GM12878 (cell line): ENCODE results near the gene PRDM16. TPM values are rescaled to one million over a fixed set of nuclear protein-coding genes. Genes with fewer than 3 reads are reported as not detected.

Experiments
- ATAC-seq: fragments of 200-7000 bp; cut with Tn5 transposase; 3 replicates; pipeline ENCODE4 v1.9.1; 2020; ENCODE audit warnings: mild to moderate bottlenecking, moderate library complexity
- BruUV-seq: library from RNA; stranded (reverse); fragments of 400-500 nt; replicated peaks from 2 replicates; lab custom pipeline; 2021; lab: Mats Ljungman, UMichigan
- CTCF ChIA-PET: fragments of 300-600 bp; sonication (Branson Sonifier 250); formaldehyde crosslinking; extraction: SDS; loops from one replicate; lab custom pipeline; 2021; ENCODE audit warnings: inconsistent platforms; lab: Yijun Ruan, JAX
- POLR2A ChIA-PET: fragments of 350-600 bp; formaldehyde crosslinking; extraction: SDS; loops from one replicate; lab custom pipeline; 2021; ENCODE audit warnings: inconsistent platforms; lab: Charles Lee
- RAD21 ChIA-PET: fragments of 300-600 bp; sonication (Branson Sonifier 250); formaldehyde crosslinking; loops from one replicate; lab custom pipeline; 2023; ENCODE audit warnings: antibody characterized with exemption; ENCODE audit not compliant: unreplicated experiment; lab: Charles Lee
- SMC1A ChIA-PET: fragments of 300-600 bp; sonication (Branson Sonifier 250); formaldehyde crosslinking; loops from one replicate; lab custom pipeline; 2023; ENCODE audit not compliant: unreplicated experiment, uncharacterized antibody; lab: Charles Lee
- DNase-seq: peaks from one replicate; pipeline ENCODE4 v3.0.0-alpha.2; 2011; ENCODE audit warnings: low read depth, low spot score
- FAIRE-seq: peaks from 3 replicates; lab custom pipeline; 2011; peaks lifted over from hg19 to GRCh38; lab: Jason Lieb, UNC
- H2AFZ ChIP-seq: 2 replicates; pipeline ENCODE4 v1.6.0; 2011; ENCODE audit warnings: low read depth, low read length, control low read depth; ENCODE audit not compliant: control insufficient read depth
- H3K27ac ChIP-seq: 2 replicates; pipeline ENCODE4 v1.5.1; 2011; ENCODE audit warnings: control low read depth; ENCODE audit not compliant: control insufficient read depth, insufficient read depth
- H3K27me3 ChIP-seq, 2 experiments: replicated peaks in 1 of 2; 2 replicates each; pipeline versions ENCODE4 v1.6.0 to v1.6.1; 2011; ENCODE audit warnings: low read length in 1 of 2; ENCODE audit not compliant: control insufficient read depth in 2 of 2, insufficient read depth in 2 of 2
- H3K36me3 ChIP-seq, 2 experiments: 2 replicates each; pipeline ENCODE4 v1.5.1; 2011; ENCODE audit warnings: low read length in 1 of 2; ENCODE audit not compliant: control insufficient read depth in 2 of 2, insufficient read depth in 2 of 2
- H3K4me1 ChIP-seq: 2 replicates; pipeline ENCODE4 v1.6.1; 2011; ENCODE audit warnings: mild to moderate bottlenecking, low read length, moderate library complexity, mixed read lengths; ENCODE audit not compliant: control insufficient read depth, insufficient read depth
- H3K4me2 ChIP-seq: 2 replicates; pipeline ENCODE4 v1.6.0; 2011; ENCODE audit warnings: control low read depth; ENCODE audit not compliant: control insufficient read depth, insufficient read depth
- H3K4me3 ChIP-seq: fragments of 200-600 bp; sonication (generic); 2 replicates; pipeline ENCODE4 v1.5.1; 2016
- H3K79me2 ChIP-seq: 2 replicates; pipeline ENCODE4 v1.6.0; 2011; ENCODE audit warnings: low read length; ENCODE audit not compliant: control insufficient read depth, insufficient read depth
- H3K9ac ChIP-seq: 2 replicates; pipeline ENCODE4 v1.8.0; 2011; ENCODE audit warnings: low read length, control low read depth, mixed read lengths; ENCODE audit not compliant: control insufficient read depth, insufficient read depth
- H3K9me3 ChIP-seq: replicated peaks from 3 replicates; pipeline ENCODE4 v1.5.1; 2011; ENCODE audit warnings: mild to moderate bottlenecking, low read length; ENCODE audit not compliant: control insufficient read depth, insufficient read depth
- H4K20me1 ChIP-seq: 2 replicates; pipeline ENCODE4 v1.6.0; 2011; ENCODE audit not compliant: control insufficient read depth, insufficient read depth
- ATF2 ChIP-seq: IDR thresholded peaks from 2 replicates; pipeline ENCODE4 v1.6.1; 2012; ENCODE audit warnings: low read length, inconsistent platforms
- BCLAF1 ChIP-seq: fragments of 450-650 bp; IDR thresholded peaks from 2 replicates; pipeline ENCODE4 v1.6.1; 2017; ENCODE audit warnings: antibody characterized with exemption, mild to moderate bottlenecking, moderate library complexity
- CHD4 ChIP-seq: fragments of 200-600 bp; sonication (generic); IDR thresholded peaks from 2 replicates; pipeline ENCODE4 v1.6.1; 2016; ENCODE audit warnings: mild to moderate bottlenecking
- CREM ChIP-seq: IDR thresholded peaks from 2 replicates; pipeline ENCODE4 v1.6.1; 2014; ENCODE audit warnings: antibody characterized with exemption, low read depth
- JUNB ChIP-seq: IDR thresholded peaks from 2 replicates; pipeline ENCODE4 v1.6.1; 2016; ENCODE audit warnings: antibody characterized with exemption, mild to moderate bottlenecking
- MEF2B ChIP-seq: fragments of 450-650 bp; IDR thresholded peaks from 2 replicates; pipeline ENCODE4 v1.6.1; 2018; ENCODE audit warnings: mild to moderate bottlenecking, moderate library complexity; ENCODE audit not compliant: partially characterized antibody, poor library complexity, severe bottlenecking
- NRF1 ChIP-seq: conservative IDR thresholded peaks from 2 replicates; pipeline ENCODE4 v1.6.1; 2011; ENCODE audit warnings: mild to moderate bottlenecking, low read depth, low read length, improper control_type of control experiment
- PKNOX1 ChIP-seq: fragments of 450-650 bp; IDR thresholded peaks from 2 replicates; pipeline ENCODE4 v1.6.1; 2016; ENCODE audit warnings: mild to moderate bottlenecking
- RBBP5 ChIP-seq: fragments of 200-600 bp; sonication (generic); conservative IDR thresholded peaks from 2 replicates; pipeline ENCODE4 v1.6.1; 2016
- SUPT20H ChIP-seq: IDR thresholded peaks from 2 replicates; pipeline ENCODE4 v1.6.1; 2011; ENCODE audit warnings: low read depth, mild to moderate bottlenecking, low read length, moderate library complexity, borderline replicate concordance; ENCODE audit not compliant: control insufficient read depth
- ZNF622 ChIP-seq: fragments of 450-650 bp; IDR thresholded peaks from 2 replicates; pipeline ENCODE4 v1.6.1; 2017; ENCODE audit warnings: mild to moderate bottlenecking, inconsistent platforms
- WGBS: methylation state at CpG from one replicate; pipeline ENCODE4 v1.1.6; 2016; ENCODE audit warnings: low lambda C conversion rate; ENCODE audit not compliant: insufficient replicate concordance, insufficient coverage; ENCODE audit errors: missing lambda C conversion rate; 5-methylcytosine and 5-hydroxymethylcytosine counted together
- in situ Hi-C: fragments of 300-500 bp; cut with MboI; formaldehyde crosslinking; loops from 9 replicates; pipeline ENCODE4 v1.14.3; 2018; ENCODE audit warnings: mixed read lengths
- intact Hi-C: fragments of 100-400 bp; cut with micrococcal nuclease; formaldehyde crosslinking; loops from one replicate; pipeline ENCODE4 v1.14.2; 2022; ENCODE audit not compliant: unreplicated experiment
- polyA plus RNA-seq, 11 experiments: library from polyadenylated mRNA; depleted of rRNA in 4 of 11; unstranded in 6 of 11; stranded (reverse) in 5 of 11; fragments of >200 nt; fragmentation: Nextera tagmentation in 4 of 11; fragmentation: Illumina TruSeq in 1 of 11; extraction: Ambion mirVana in 4 of 11; extraction: Trizol in 1 of 11; gene quantifications; 1 replicate in 1 of 11; 2 replicates in 10 of 11; pipeline versions ENCODE4 v1.2.1 to v1.2.3, GENCODE V29; 2011 to 2016; ENCODE audit warnings: inconsistent platforms in 2 of 11, missing spikeins in 2 of 11, low read depth in 1 of 11
- total RNA-seq, 4 experiments: library from RNA; depleted of rRNA in 3 of 4; stranded (reverse); fragments of >200 nt in 3 of 4; fragmentation: Illumina TruSeq in 1 of 4; extraction: Trizol in 1 of 4; gene quantifications; 2 replicates each; pipeline versions ENCODE4 v1.2.1 to v1.2.3, GENCODE V29; 2013 to 2021

Gene PRDM16
- total and polyA plus RNA-seq, 10 of the 15 experiments (the other 5 are each of a cell fraction or from before 2014, with no cell fraction given): 0.03 TPM; not detected in 9

GRCh38 chr1:3122311-3122710, 53.3 kb downstream of the PRDM16 start (continued):
- TF ChIP-seq BCLAF1 (no peak), ATF2 (no peak), JUNB (no peak), CHD4 (no peak)

GRCh38 chr1:3124246-3124645, 55.2 kb downstream of the PRDM16 start:
- no peak overlapping the region for H3K27ac ChIP-seq
- no peak overlapping the region for H2AFZ ChIP-seq
- H3K4me2 ChIP-seq: no peak overlapping the region
- no peak overlapping the region for H3K4me3 ChIP-seq
- H4K20me1 ChIP-seq: no peaks in the 10 kb centered on the region
- BruUV-seq: no TSS peak
- H3K9ac ChIP-seq: no peak overlapping the region
- H3K79me2 ChIP-seq: no peaks in the 10 kb centered on the region
- ChIA-PET CTCF (no interaction called here), POLR2A (no interaction called here), RAD21 (no interaction called here), SMC1A (no interaction called here)
- no peaks in the 10 kb centered on the region for H3K27me3 ChIP-seq
- 0% methylated on average over 3 of the region's 3 CpGs for WGBS
- H3K9me3 ChIP-seq: no peaks in the 10 kb centered on the region
- no peak for TF ChIP-seq NRF1
- TF ChIP-seq ATF2: no peak
- TF ChIP-seq PKNOX1: no peak
- no peak for TF ChIP-seq RBBP5
- no peak for TF ChIP-seq MEF2B
- TF ChIP-seq ZNF622: no peak
- no peak for TF ChIP-seq CREM
- TF ChIP-seq SUPT20H: no peak
- no peak for DNase-seq
- no peak for ATAC-seq
- in situ Hi-C loops: no loop called here
- intact Hi-C loops: no loop called here
- no peak for FAIRE-seq
- no peaks in the 10 kb centered on the region for H3K36me3 ChIP-seq
- H3K4me1 ChIP-seq: no peaks in the 10 kb centered on the region
